OCI-LY3 (cell line): Measurements from ENCODE around the gene COTL1.

Experiments used
- H2AFZ ChIP-seq: fragments of 200-600, 300-600 bp; shearing (Covaris generic); 2 replicates; pipeline ENCODE4 v1.6.0; 2014; ENCODE audit warnings: antibody characterized with exemption, low read depth, low read length
- H3K27ac ChIP-seq: fragments of 200-600, 300-600 bp; sonication (generic); 2 replicates; pipeline ENCODE4 v1.5.1; 2014; ENCODE audit warnings: mild to moderate bottlenecking, low read length, moderate library complexity, mixed read lengths
- H3K27me3 ChIP-seq: fragments of 200-600, 300-600 bp; sonication (generic); 2 replicates; pipeline ENCODE4 v1.6.1; 2014; ENCODE audit warnings: low read depth, low read length, mixed read lengths
- H3K36me3 ChIP-seq: fragments of 200-600, 300-600 bp; sonication (generic); replicated peaks from 2 replicates; pipeline ENCODE3; 2014; ENCODE audit warnings: low read depth, low read length, mixed read lengths
- H3K4me1 ChIP-seq: fragments of 300-600, 200-600 bp; sonication (generic); 2 replicates; pipeline ENCODE4 v1.6.1; 2014; ENCODE audit warnings: low read length, mixed read lengths
- H3K4me2 ChIP-seq: fragments of 200-600, 300-600 bp; sonication (generic); 2 replicates; pipeline ENCODE4 v1.6.1; 2014; ENCODE audit warnings: low read length, mixed read lengths
- H3K4me3 ChIP-seq: fragments of 300-600, 200-600 bp; sonication (generic); 2 replicates; pipeline ENCODE4 v1.5.1; 2014; ENCODE audit warnings: antibody characterized with exemption, mild to moderate bottlenecking, low read length, moderate library complexity
- H3K79me2 ChIP-seq: fragments of 300-600, 200-600 bp; shearing (Covaris generic); 2 replicates; pipeline ENCODE4 v1.6.1; 2014; ENCODE audit warnings: mild to moderate bottlenecking, low read length, mixed read lengths
- H3K9ac ChIP-seq: fragments of 300-600, 200-600 bp; shearing (Covaris generic); 2 replicates; pipeline ENCODE4 v1.6.0; 2014; ENCODE audit warnings: mild to moderate bottlenecking, low read length, moderate library complexity
- H3K9me3 ChIP-seq: fragments of 200-600, 300-600 bp; shearing (Covaris generic); 2 replicates; pipeline ENCODE4 v1.6.1; 2014; ENCODE audit warnings: low read length, mixed read lengths; ENCODE audit not compliant: insufficient read depth
- H4K20me1 ChIP-seq: fragments of 200-600, 300-600 bp; sonication (generic); 2 replicates; pipeline ENCODE4 v1.6.1; 2016; ENCODE audit warnings: low read length, mixed read lengths; ENCODE audit not compliant: insufficient read depth
- EZH2phosphoT487 ChIP-seq: fragments of 200-600 bp; shearing (Covaris generic); IDR thresholded peaks from 2 replicates; pipeline ENCODE4 v1.6.1; 2018; ENCODE audit warnings: antibody characterized with exemption, mixed run types, low read depth
- TF ChIP-seq, protein P1 (sequence below): fragments of 200-600, 300-600 bp; sonication (generic); IDR thresholded peaks from 2 replicates; pipeline ENCODE4 v1.5.1; 2014; ENCODE audit warnings: antibody characterized with exemption, low read length, low read depth

The COTL1 gene

DNA sequence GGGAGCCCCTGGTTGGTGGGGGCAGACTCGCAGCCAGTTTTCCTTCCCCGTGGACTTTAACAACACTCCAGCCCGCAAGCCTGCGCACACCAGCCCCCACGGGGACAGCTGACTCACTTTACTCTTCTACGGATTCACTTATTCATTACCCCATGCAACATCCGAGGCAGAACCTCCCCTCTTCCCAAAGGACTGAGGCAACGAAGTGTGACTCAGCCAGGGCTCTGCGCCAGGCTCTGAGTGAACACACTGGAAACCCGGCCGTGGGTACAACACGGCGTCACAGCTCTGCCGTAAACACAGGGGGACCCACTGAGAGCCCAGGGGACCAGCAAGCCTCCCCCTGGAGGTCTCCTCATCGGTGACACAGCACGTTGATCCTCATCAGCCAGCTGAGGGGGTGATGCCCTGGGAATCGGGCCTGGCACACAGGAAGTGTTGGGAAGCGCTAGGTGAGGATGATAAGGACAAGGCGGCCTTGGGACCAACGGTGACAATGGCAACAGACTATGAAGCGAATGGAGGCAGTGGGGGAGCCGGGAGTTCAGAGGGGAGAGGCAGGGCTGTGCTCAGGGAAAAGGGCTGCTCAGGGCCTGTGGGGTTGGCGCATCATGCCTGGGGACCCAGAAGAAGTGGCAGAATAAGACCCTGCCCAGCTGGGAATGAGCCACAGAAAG is 14.6 kb downstream of the COTL1 start:
- H3K36me3 ChIP-seq, result peaks cover 49% of the 10 kb centered on the region
- peak overlapping the region; percentile 4; the same call in 1 of the 2 replicates for H3K4me2 ChIP-seq
- H3K27me3 ChIP-seq, result no peaks in the 10 kb centered on the region
- H4K20me1 ChIP-seq, result peaks cover 29% of the 10 kb centered on the region
- H3K9me3 ChIP-seq, result peaks cover 14% of the 10 kb centered on the region
- H3K4me3 ChIP-seq, result no peak overlapping the region
- H3K79me2 ChIP-seq, result peaks cover 82% of the 10 kb centered on the region
- H3K4me1 ChIP-seq, result peaks cover 91% of the 10 kb centered on the region
- no peak overlapping the region for H2AFZ ChIP-seq
- TF ChIP-seq EZH2phosphoT487, result no peak
- TF ChIP-seq, protein P1, sequence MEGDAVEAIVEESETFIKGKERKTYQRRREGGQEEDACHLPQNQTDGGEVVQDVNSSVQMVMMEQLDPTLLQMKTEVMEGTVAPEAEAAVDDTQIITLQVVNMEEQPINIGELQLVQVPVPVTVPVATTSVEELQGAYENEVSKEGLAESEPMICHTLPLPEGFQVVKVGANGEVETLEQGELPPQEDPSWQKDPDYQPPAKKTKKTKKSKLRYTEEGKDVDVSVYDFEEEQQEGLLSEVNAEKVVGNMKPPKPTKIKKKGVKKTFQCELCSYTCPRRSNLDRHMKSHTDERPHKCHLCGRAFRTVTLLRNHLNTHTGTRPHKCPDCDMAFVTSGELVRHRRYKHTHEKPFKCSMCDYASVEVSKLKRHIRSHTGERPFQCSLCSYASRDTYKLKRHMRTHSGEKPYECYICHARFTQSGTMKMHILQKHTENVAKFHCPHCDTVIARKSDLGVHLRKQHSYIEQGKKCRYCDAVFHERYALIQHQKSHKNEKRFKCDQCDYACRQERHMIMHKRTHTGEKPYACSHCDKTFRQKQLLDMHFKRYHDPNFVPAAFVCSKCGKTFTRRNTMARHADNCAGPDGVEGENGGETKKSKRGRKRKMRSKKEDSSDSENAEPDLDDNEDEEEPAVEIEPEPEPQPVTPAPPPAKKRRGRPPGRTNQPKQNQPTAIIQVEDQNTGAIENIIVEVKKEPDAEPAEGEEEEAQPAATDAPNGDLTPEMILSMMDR, result no peak
- no peak overlapping the region for H3K9ac ChIP-seq
- peak overlapping the region; percentile 88 for H3K27ac ChIP-seq

DNA sequence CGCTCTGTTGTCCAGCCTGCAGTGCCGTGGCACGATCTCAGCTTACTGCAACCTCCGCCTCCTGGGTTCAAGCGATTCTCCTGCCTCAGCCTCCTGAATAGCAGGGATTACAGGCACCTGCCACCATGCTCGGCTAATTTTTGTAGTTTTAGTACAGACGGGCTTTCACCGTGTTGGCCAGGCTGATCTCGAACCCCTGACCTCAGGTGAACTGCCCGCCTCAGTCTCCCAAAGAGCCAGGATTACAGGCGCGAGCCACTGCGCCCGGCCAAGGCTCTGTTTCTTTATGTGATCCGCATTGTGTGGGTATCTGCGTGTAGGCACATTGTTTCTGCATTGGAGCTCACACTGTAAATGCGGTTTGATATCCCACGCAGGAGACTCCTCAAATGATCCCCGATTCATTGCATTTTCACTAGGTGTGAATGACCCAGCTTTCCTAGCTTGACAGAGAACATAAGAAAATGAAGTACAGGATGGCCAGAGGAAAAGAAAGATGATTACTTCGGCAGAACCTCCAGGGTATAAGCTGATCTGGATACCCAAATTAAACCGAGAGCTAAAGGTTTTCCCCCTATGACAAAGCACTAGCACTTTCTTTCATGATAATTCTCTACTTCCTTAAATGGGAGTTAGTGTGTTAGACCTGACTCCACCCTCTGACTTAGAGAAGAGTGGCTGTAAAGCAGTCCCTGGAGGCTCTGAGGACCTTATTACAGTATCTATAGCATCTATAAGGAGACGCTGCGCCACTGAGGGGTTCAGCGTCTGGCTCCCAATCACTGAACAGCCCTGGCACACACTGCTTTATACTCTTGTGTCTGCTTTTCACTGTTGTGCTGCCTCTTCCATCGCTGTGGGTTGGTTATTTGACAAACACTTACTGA is 17.3 kb downstream of the COTL1 start:
- H3K36me3 ChIP-seq, result peaks cover 47% of the 10 kb centered on the region
- peak overlapping the region; percentile 92 for H3K9ac ChIP-seq
- H3K4me1 ChIP-seq, result peaks cover 91% of the 10 kb centered on the region
- H3K79me2 ChIP-seq, result peaks cover 82% of the 10 kb centered on the region
- peak overlapping the region; percentile 88 for H3K27ac ChIP-seq
- H2AFZ ChIP-seq, result no peak overlapping the region
- no peaks in the 10 kb centered on the region for H3K27me3 ChIP-seq
- peaks cover 39% of the 10 kb centered on the region for H4K20me1 ChIP-seq
- peak overlapping the region; percentile 93 for H3K4me2 ChIP-seq
- 0 out of 2 replicates have a peak, but pooled peaks cover under 1% of the 10 kb centered on the region for H3K9me3 ChIP-seq
- peak overlapping the region; percentile 66 for H3K4me3 ChIP-seq
- TF ChIP-seq, protein P1, result no peak
- no peak for TF ChIP-seq EZH2phosphoT487

DNA sequence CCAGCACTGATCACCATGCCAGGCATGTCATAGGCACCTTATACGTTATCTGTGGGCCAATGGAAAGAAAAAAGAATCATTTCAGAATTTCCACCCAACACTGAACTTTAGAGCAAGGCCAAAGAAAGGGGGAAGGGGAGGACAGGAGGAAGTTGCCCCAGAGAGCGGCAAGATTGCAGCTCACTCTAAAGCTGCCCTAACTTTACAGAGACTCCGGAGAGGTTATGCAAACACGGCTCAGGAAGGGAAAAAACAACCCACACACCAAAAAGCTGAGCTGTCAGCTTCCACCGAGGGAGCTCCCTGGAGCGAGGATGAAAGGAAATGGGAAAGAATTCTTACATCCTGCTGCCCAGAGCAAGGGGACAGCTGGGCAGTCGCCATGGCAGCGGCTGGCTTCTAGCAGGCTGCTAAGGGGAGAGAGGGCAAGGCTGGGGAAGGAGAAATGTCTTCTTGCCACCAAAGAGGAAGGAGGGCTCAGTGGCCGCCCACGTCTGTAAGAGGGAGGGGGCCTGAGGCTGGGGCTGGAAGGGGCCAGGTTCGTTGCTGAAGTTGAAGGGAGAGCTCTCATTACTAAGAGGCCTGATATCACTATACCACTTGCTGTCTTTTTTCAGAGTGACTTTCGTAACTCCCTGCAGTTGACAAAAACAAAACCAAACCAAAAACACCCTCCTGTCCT is 18.2 kb downstream of the COTL1 start:
- Histone ChIP-seq H3K27me3 (no peaks in the 10 kb centered on the region), H3K36me3 (peaks cover 49% of the 10 kb centered on the region), H3K4me1 (peaks cover 93% of the 10 kb centered on the region), H3K9me3 (no peaks in the 10 kb centered on the region), H4K20me1 (peaks cover 39% of the 10 kb centered on the region), H3K4me2 (peak overlapping the region; percentile 93), H3K9ac (peak overlapping the region; percentile 92), H3K4me3 (peak overlapping the region; percentile 66), H3K27ac (peak overlapping the region; percentile 88), H2AFZ (no peak overlapping the region), H3K79me2 (peaks cover 82% of the 10 kb centered on the region)
- TF ChIP-seq EZH2phosphoT487, result no peak
- TF ChIP-seq, protein P1, result no peak

DNA sequence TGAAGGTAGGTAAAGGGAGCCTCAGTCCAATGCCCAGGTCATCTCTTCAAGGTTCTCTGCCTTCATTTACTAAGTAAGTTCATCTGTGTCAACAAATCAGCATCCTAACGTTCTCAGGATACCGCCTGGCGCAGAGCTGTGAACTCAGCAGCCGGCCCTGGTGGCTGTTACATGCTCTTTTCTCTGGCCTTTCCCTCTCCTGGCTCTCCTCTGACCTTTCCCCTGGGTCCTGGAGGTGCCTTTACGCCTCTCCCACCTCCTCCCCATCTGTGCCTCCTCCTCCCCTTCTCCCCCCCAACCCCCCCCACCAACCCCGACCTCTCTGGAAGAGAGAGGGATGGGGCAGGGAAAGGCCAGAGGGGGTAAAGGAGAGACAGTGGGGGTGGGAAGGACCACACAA is 19.5 kb downstream of the COTL1 start:
- Histone ChIP-seq H4K20me1 (peaks cover 46% of the 10 kb centered on the region), H3K79me2 (peaks cover 84% of the 10 kb centered on the region), H3K36me3 (peaks cover 50% of the 10 kb centered on the region), H3K4me3 (peak overlapping the region; percentile 8; the same call in 1 of the 2 replicates), H2AFZ (no peak overlapping the region), H3K9me3 (no peaks in the 10 kb centered on the region), H3K4me1 (peaks cover 96% of the 10 kb centered on the region), H3K27ac (peak overlapping the region; percentile 40), H3K9ac (peak overlapping the region; percentile 49; the same call in 1 of the 2 replicates), H3K27me3 (no peaks in the 10 kb centered on the region), H3K4me2 (peak overlapping the region; percentile 57)
- TF ChIP-seq, protein P1, result no peak
- no peak for TF ChIP-seq EZH2phosphoT487
